H1 (cell line): ENCODE results near the gene LEFTY2. TPM values are rescaled to one million over a fixed set of nuclear protein-coding genes. Genes with fewer than 3 reads are reported as not detected.

ENCODE experiments used
- CTCF ChIA-PET: fragments of 300-600 bp; sonication (Branson Sonifier 250); formaldehyde crosslinking; loops from one replicate; lab custom pipeline; 2021; ENCODE audit not compliant: partially characterized antibody; lab: Charles Lee
- POLR2A ChIA-PET: fragments of 300-600 bp; sonication (Branson Sonifier 250); formaldehyde crosslinking; loops from one replicate; lab custom pipeline; 2021; ENCODE audit warnings: inconsistent platforms; ENCODE audit not compliant: partially characterized antibody; lab: Charles Lee
- DNase-seq, 2 experiments: peaks; one replicate each; pipeline versions ENCODE4 v3.0.0 to v3.0.0-alpha.2; 2010 to 2022; ENCODE audit warnings: low spot score in 2 of 2, low read depth in 1 of 2, mixed read lengths in 1 of 2
- FAIRE-seq: peaks from 2 replicates; lab custom pipeline; 2011; peaks lifted over from hg19 to GRCh38; lab: Jason Lieb, UNC
- H2AFZ ChIP-seq: 2 replicates; pipeline ENCODE4 v1.8.1; 2012; ENCODE audit warnings: low read length, inconsistent platforms
- H2AK5ac ChIP-seq: 2 replicates; pipeline ENCODE4 v1.6.1; 2013; ENCODE audit warnings: low read depth, low read length
- H2BK120ac ChIP-seq: replicated peaks from 2 replicates; pipeline ENCODE3; 2013; ENCODE audit warnings: low read depth, low read length, inconsistent platforms
- H2BK12ac ChIP-seq: 2 replicates; pipeline ENCODE4 v1.6.1; 2013; ENCODE audit warnings: low read depth, low read length
- H2BK15ac ChIP-seq: 2 replicates; pipeline ENCODE4 v1.6.1; 2013; ENCODE audit warnings: low read length
- H2BK20ac ChIP-seq: 2 replicates; pipeline ENCODE4 v1.6.1; 2013; ENCODE audit warnings: low read length
- H2BK5ac ChIP-seq: 2 replicates; pipeline ENCODE4 v1.6.1; 2013; ENCODE audit warnings: low read depth, low read length
- H3K14ac ChIP-seq: 2 replicates; pipeline ENCODE4 v1.6.1; 2013; ENCODE audit warnings: inconsistent platforms; ENCODE audit not compliant: insufficient read length
- H3K18ac ChIP-seq: 2 replicates; pipeline ENCODE4 v1.6.1; 2013; ENCODE audit warnings: low read length; ENCODE audit errors: extremely low read depth
- H3K23ac ChIP-seq: 2 replicates; pipeline ENCODE4 v1.6.1; 2013; ENCODE audit warnings: inconsistent platforms; ENCODE audit not compliant: insufficient read length
- H3K23me2 ChIP-seq: 2 replicates; pipeline ENCODE4 v1.6.1; 2013; ENCODE audit warnings: low read depth, low read length
- H3K27ac ChIP-seq: 2 replicates; pipeline ENCODE4 v1.6.1; 2011; ENCODE audit warnings: low read depth, low read length, inconsistent platforms
- H3K27me3 ChIP-seq, 4 experiments: replicated peaks in 1 of 4; 1 replicate in 1 of 4; 2 replicates in 3 of 4; pipeline versions ENCODE4 v1.6.1 to v1.8.1; 2011 to 2013; ENCODE audit warnings: low read length in 3 of 4, mild to moderate bottlenecking in 3 of 4, inconsistent platforms in 2 of 4, mixed read lengths in 2 of 4, moderate library complexity in 1 of 4; ENCODE audit not compliant: control insufficient read depth in 3 of 4, insufficient read depth in 3 of 4; ENCODE audit errors: extremely low read depth in 1 of 4
- H3K36me3 ChIP-seq, 4 experiments: 2 replicates each; pipeline versions ENCODE4 v1.6.1 to v1.8.1; 2011 to 2013; ENCODE audit warnings: mild to moderate bottlenecking in 4 of 4, low read length in 3 of 4, moderate library complexity in 2 of 4, control low read depth in 1 of 4, inconsistent platforms in 1 of 4; ENCODE audit not compliant: insufficient read depth in 4 of 4, control insufficient read depth in 2 of 4
- H3K4ac ChIP-seq: replicated peaks from 2 replicates; pipeline ENCODE3; 2013; ENCODE audit warnings: low read length, low read depth, mixed read lengths, inconsistent platforms; ENCODE audit not compliant: insufficient read length
- H3K4me1 ChIP-seq, 4 experiments: replicated peaks in 1 of 4; 1 replicate in 1 of 4; 2 replicates in 3 of 4; pipeline versions ENCODE4 v1.6.1 to v1.8.1; 2011 to 2013; ENCODE audit warnings: low read length in 3 of 4, inconsistent platforms in 2 of 4, mixed read lengths in 1 of 4; ENCODE audit not compliant: insufficient read depth in 4 of 4, control insufficient read depth in 3 of 4
- H3K4me2 ChIP-seq, 2 experiments: 2 replicates each; pipeline versions ENCODE4 v1.6.1 to v1.8.1; 2011 to 2013; ENCODE audit warnings: low read depth in 2 of 2, low read length in 2 of 2, control low read depth in 1 of 2, inconsistent platforms in 1 of 2, mild to moderate bottlenecking in 1 of 2; ENCODE audit not compliant: insufficient read depth in 1 of 2
- H3K4me3 ChIP-seq, 4 experiments: fragments of 200-600, 300-600 bp in 1 of 4; sonication (generic), shearing (Covaris generic), sonication (Bioruptor Twin) in 1 of 4; 2 replicates each; pipeline versions ENCODE4 v1.5.1 to v1.8.1; 2011 to 2016; ENCODE audit warnings: low read length in 4 of 4, low read depth in 3 of 4, control low read depth in 2 of 4, inconsistent platforms in 2 of 4, mild to moderate bottlenecking in 2 of 4, mixed read lengths in 1 of 4, moderate library complexity in 1 of 4; ENCODE audit not compliant: insufficient read depth in 2 of 4; ENCODE audit errors: extremely low read depth in 1 of 4
- H3K56ac ChIP-seq: replicated peaks from 2 replicates; pipeline ENCODE3; 2013; ENCODE audit warnings: low read depth, mild to moderate bottlenecking, mixed read lengths, low read length, inconsistent platforms; ENCODE audit not compliant: insufficient read length
- H3K79me1 ChIP-seq: 2 replicates; pipeline ENCODE4 v1.6.1; 2013; ENCODE audit warnings: low read depth, low read length, control low read depth
- H3K79me2 ChIP-seq, 2 experiments: 2 replicates each; pipeline versions ENCODE4 v1.6.1 to v1.8.1; 2012 to 2013; ENCODE audit warnings: low read length in 2 of 2, mild to moderate bottlenecking in 2 of 2, inconsistent platforms in 1 of 2; ENCODE audit not compliant: insufficient read depth in 2 of 2, control insufficient read depth in 1 of 2
- H3K9ac ChIP-seq, 4 experiments: replicated peaks in 1 of 4; 1 replicate in 1 of 4; 2 replicates in 3 of 4; pipeline versions ENCODE4 v1.6.1 to v1.8.1; 2011 to 2013; ENCODE audit warnings: low read depth in 3 of 4, low read length in 3 of 4, control low read depth in 2 of 4, mild to moderate bottlenecking in 2 of 4, moderate library complexity in 2 of 4, inconsistent platforms in 1 of 4; ENCODE audit errors: extremely low read depth in 1 of 4
- H3K9me3 ChIP-seq, 2 experiments: 2 replicates each; pipeline versions ENCODE4 v1.6.1 to v1.8.1; 2012 to 2013; ENCODE audit warnings: mild to moderate bottlenecking in 2 of 2, moderate library complexity in 2 of 2, control low read depth in 1 of 2, inconsistent platforms in 1 of 2, low read depth in 1 of 2, low read length in 1 of 2, mixed read lengths in 1 of 2; ENCODE audit not compliant: insufficient read depth in 2 of 2
- H4K20me1 ChIP-seq, 2 experiments: replicated peaks in 1 of 2; 2 replicates each; pipeline versions ENCODE3 to v1.8.1; 2011 to 2013; ENCODE audit warnings: inconsistent platforms in 2 of 2, low read length in 2 of 2, mild to moderate bottlenecking in 1 of 2; ENCODE audit not compliant: insufficient read depth in 2 of 2, control insufficient read depth in 1 of 2
- H4K5ac ChIP-seq: 2 replicates; pipeline ENCODE4 v1.6.1; 2013; ENCODE audit warnings: low read length, low read depth, mixed read lengths, inconsistent platforms; ENCODE audit not compliant: insufficient read length
- H4K8ac ChIP-seq: 2 replicates; pipeline ENCODE4 v1.8.0; 2013; ENCODE audit warnings: mild to moderate bottlenecking, moderate library complexity, low read length, inconsistent platforms; ENCODE audit not compliant: insufficient read depth; ENCODE audit errors: extremely low read depth
- H4K91ac ChIP-seq: replicated peaks from 2 replicates; pipeline ENCODE3; 2013; ENCODE audit warnings: low read length, mixed read lengths, inconsistent platforms; ENCODE audit not compliant: insufficient read length
- CBX5 ChIP-seq: fragments of 300-800, 300-1000 bp; sonication (generic); IDR thresholded peaks from 2 replicates; pipeline ENCODE4 v1.7.1; 2016; ENCODE audit warnings: antibody characterized with exemption, low read length, low read depth
- KDM4A ChIP-seq: IDR thresholded peaks from one replicate; pipeline ENCODE4 v1.7.1; 2012; ENCODE audit warnings: low read depth, mild to moderate bottlenecking, moderate library complexity, low read length, inconsistent platforms; ENCODE audit not compliant: severe bottlenecking
- RFX5 ChIP-seq: IDR thresholded peaks from 2 replicates; pipeline ENCODE4 v1.6.1; 2011; ENCODE audit warnings: low read depth, low read length, improper control_type of control experiment, borderline replicate concordance
- WGBS, 2 experiments: shearing (Covaris generic) in 1 of 2; methylation state at CpG; one replicate each; pipeline versions ENCODE4 v1.1.6 to v1.1.7; 2013 to 2015; ENCODE audit warnings: low lambda C conversion rate in 2 of 2, mixed read lengths in 2 of 2, inconsistent platforms in 1 of 2, low coverage in 1 of 2, missing lambda C conversion rate in 1 of 2; ENCODE audit not compliant: insufficient replicate concordance in 2 of 2, insufficient coverage in 1 of 2, insufficient read length in 1 of 2; ENCODE audit errors: extremely low coverage in 1 of 2, missing lambda C conversion rate in 1 of 2; 5-methylcytosine and 5-hydroxymethylcytosine counted together
- polyA plus RNA-seq, 7 experiments: library from polyadenylated mRNA; depleted of rRNA in 3 of 7; stranded (reverse) in 5 of 7; unstranded in 2 of 7; fragments of >200 nt in 5 of 7; fragments of 200-250 nt in 2 of 7; gene quantifications; 1 replicate in 5 of 7; 2 replicates in 1 of 7; 4 replicates in 1 of 7; pipeline versions ENCODE4 v1.2.1 to v1.2.3, GENCODE V29; 2011 to 2013; ENCODE audit warnings: missing spikeins in 2 of 7, mixed read lengths in 2 of 7
- total RNA-seq: library from RNA; stranded (reverse); fragmentation: NEBNext Ultra II Directional; extraction: Animal tissue kit (Norgen Biotek cat#: 25700); gene quantifications from 2 replicates; pipeline ENCODE4 v1.2.1, GENCODE V29; 2021

The LEFTY2 gene
- total and polyA plus RNA-seq, 2 of the 8 experiments (the other 6 are each of a cell fraction or from before 2014, with no cell fraction given) = 2.6 to 4.3 TPM

DNA sequence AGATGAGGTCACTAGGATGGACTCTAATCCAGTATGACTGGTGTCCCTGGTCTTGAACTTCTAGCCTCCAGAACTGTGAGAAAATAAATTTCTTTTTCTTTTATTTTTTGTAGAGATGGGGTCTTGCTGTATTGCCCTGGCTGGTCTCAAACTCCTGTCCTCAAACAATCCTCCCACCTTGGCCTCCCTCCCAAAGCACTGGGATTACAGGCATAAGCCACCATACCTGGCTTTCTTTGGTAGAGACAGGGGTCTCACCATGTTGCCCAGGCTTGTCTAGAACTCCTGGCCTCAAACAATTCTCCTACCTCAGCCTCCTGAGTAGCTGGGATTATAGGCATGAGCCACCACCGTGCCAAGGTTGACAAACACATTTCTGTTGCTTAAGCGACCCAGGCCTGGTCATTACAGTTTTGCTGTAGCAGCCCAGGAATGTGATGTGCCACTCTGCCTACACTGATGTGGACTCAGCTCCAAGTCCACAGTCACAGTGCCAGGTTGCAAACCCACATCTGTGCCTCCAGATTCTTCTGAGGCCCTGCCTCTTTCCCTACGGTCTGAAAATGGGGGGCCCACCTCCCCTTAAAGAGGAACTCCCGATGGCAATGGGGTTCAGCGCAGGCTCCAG lies 32.9 kb downstream of the LEFTY2 start:
- H2AK5ac ChIP-seq = no peak overlapping the region
- ChIA-PET POLR2A (interaction anchor here (1.1 to 5.3 kb wide), 6 partner anchors 10 to 154 kb away, joined by 3 to 41 read pairs (median 6); partner anchors contain the start of genes H3-3A, LEFTY1 and TMEM63A), CTCF (interaction anchor here (0.5 to 18.7 kb wide), 13 partner anchors 11 to 534 kb away, joined by 3 to 406 read pairs (median 3); partner anchors contain the start of genes LEFTY1 and TMEM63A)
- no peak overlapping the region for H4K91ac ChIP-seq
- H2AFZ ChIP-seq = no peak overlapping the region
- H3K4ac ChIP-seq = no peak overlapping the region
- no peaks in the 10 kb centered on the region; a peak in 2 of 7 replicates for H3K27me3 ChIP-seq
- DNase-seq (no peak), FAIRE-seq (no peak)
- H3K14ac ChIP-seq = no peak overlapping the region
- H2BK120ac ChIP-seq = no peak overlapping the region
- no peak overlapping the region for H3K27ac ChIP-seq
- no peaks in the 10 kb centered on the region for H3K36me3 ChIP-seq
- H3K9me3 ChIP-seq = no peaks in the 10 kb centered on the region
- no peaks in the 10 kb centered on the region for H3K79me2 ChIP-seq
- no peak overlapping the region for H3K23ac ChIP-seq
- no peak overlapping the region for H3K56ac ChIP-seq
- peak overlapping the region; percentile 68; the same call in 1 of the 2 replicates for H2BK12ac ChIP-seq
- H3K4me2 ChIP-seq = no peak overlapping the region
- H2BK5ac ChIP-seq = peak overlapping the region; percentile 52; the same call in 1 of the 2 replicates
- H3K4me1 ChIP-seq = peaks cover 0 to 7% (median 1%) of the 10 kb centered on the region in 4 experiments; a peak in 2 of 7 replicates
- no peak overlapping the region for H3K4me3 ChIP-seq
- H3K18ac ChIP-seq = no peak overlapping the region
- WGBS, 2 experiments = 88% methylated on average over 5 of the region's 5 CpGs; no CpG with 5 or more reads in 1 of the 2 experiments
- H2BK15ac ChIP-seq = no peak overlapping the region
- no peak overlapping the region for H2BK20ac ChIP-seq
- no peaks in the 10 kb centered on the region for H4K20me1 ChIP-seq
- H4K5ac ChIP-seq = no peak overlapping the region
- H4K8ac ChIP-seq = no peak overlapping the region
- no peak overlapping the region for H3K9ac ChIP-seq
- H3K79me1 ChIP-seq = no peaks in the 10 kb centered on the region
- H3K23me2 ChIP-seq = no peaks in the 10 kb centered on the region
- no peak for TF ChIP-seq CBX5
- no peak for TF ChIP-seq RFX5
- TF ChIP-seq KDM4A = no peak
